NCI-H1417 treated with DMSO at 0.1 percent for 48 hours (cell line): Measurements from ENCODE around the gene NECTIN1.

Experiments used
- DNase-seq: peaks from one replicate; lab custom pipeline; 2025; lab: John Stamatoyannopoulos, UW

NECTIN1 gene

DNA sequence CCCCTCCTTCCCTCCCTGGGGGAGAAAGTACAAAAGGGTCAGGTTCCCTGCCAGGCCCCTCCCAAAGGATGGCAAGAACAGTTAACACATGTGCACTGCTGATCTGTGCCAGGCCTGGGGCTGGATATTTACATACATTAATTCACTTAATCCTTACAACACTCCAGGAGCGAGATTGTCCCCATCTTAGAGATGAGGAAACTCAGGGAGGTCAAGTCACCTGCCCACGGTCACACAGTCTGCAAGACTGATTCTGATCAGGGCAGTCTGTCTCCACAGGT, 36.5 kb downstream of the NECTIN1 start:
- no peak for DNase-seq

DNA sequence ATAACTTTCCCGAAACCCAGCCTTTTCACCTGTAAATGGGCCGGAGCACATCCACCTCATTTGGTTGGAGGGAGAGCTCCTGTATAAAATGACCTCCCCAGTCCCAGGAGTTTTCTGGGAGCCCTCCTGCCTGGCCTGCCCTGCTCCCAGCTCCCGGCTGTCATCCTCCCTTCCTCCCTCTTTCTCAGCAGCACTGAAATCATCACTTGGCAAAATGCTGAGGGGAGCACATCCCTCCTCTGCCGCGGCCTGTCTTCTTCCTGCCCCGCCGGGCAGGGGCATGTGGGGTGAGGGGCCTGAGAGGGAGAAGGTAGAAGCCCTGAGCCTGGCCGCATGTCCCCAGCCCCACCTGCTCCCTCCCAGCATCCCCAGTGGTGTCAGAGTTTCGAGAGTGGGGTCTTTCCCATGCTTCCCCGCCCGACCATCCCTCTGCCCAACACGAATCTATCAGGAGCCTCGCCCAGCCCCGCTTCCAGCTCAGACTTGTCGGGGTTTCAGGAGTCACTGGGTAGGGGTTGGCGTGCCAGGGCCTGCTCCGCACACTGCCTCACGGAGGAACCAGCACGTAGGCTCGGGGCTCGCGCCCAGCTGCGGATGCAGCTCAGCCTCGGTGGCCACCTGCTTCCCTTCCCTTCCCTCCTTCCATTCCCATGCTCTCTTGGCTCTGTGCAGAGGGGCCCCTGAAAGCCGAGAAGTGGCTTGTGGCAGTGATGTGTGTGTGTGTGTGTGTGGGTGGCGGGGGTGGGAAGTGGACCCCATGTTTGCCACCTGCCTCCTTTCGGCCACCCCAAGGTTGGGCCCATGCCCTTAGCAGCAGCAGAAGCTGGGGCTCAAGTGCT, 37.1 kb downstream of the NECTIN1 start:
- no peak for DNase-seq

- no peak for DNase-seq
These were observed 37.9 kb downstream of the NECTIN1 start for GRCh38 chr11:119691020-119691666.

GRCh38 chr11:119689302-119689701, 39.7 kb downstream of the NECTIN1 start:
- DNase-seq: no peak

- no peak for DNase-seq
These were observed 40.6 kb downstream of the NECTIN1 start for GRCh38 chr11:119688356-119688755.

DNA sequence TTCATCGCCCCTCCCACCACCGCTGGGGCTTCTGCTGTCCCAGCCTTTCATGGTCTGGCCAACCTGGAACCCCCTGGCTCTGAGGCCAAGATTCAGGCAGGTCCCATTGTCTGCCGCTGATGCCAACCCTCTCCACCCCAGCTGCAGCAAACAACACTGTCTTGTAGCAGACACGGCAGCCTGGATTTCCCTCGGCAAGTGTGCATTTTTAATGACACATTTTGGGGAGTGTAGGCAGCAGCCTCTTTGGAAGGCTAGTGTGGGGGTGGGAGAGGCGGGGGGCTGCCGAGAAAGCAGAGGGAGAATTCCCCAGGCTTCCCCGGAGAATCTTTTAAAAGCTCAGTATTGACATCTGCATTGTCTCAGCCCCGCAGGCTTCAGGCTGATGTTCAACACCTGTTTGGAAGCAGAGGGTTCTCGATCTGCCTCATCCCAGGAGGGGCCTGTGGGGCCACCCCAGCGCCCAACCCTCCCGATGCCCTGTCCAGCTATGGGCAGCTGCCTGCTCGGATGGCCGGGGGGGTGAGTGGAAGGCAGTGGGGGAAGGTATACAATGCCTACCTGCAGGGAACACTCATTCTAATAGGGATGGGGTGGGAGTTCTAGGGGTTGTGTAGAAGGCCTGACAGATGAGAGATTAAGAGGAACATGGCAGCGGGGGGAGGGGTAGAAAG, 41.5 kb downstream of the NECTIN1 start:
- no peak for DNase-seq

- no peak for DNase-seq
These were observed 42.7 kb downstream of the NECTIN1 start for GRCh38 chr11:119686177-119686882.

GRCh38 chr11:119685111-119685746, 43.8 kb downstream of the NECTIN1 start:
- DNase-seq: no peak

GRCh38 chr11:119684361-119685110, 44.5 kb downstream of the NECTIN1 start:
- no peak for DNase-seq

DNA sequence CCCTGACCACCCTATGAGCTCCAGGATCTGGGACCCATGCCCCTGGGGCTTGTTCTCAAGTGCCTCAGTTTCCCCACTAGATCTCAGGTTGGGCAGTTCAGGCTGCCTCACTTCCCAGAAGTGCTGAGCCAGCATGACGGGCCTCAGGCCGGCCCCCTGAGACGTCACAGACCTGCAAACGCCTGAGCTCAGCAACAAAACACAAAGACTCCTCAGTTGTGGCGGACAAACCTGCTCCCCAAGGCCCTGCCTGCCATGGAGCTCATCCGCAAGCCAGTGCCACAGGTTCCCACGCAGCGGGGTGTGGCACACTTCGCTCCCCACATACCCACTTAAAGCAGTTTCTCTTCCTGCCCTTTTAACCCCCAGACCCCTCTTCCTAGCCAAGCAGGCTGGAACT, 45.2 kb downstream of the NECTIN1 start:
- DNase-seq: no peak

GRCh38 chr11:119681361-119681910, 47.6 kb downstream of the NECTIN1 start:
- no peak for DNase-seq

- no peak for DNase-seq
These were observed 48.2 kb downstream of the NECTIN1 start for GRCh38 chr11:119680541-119681360.

DNA sequence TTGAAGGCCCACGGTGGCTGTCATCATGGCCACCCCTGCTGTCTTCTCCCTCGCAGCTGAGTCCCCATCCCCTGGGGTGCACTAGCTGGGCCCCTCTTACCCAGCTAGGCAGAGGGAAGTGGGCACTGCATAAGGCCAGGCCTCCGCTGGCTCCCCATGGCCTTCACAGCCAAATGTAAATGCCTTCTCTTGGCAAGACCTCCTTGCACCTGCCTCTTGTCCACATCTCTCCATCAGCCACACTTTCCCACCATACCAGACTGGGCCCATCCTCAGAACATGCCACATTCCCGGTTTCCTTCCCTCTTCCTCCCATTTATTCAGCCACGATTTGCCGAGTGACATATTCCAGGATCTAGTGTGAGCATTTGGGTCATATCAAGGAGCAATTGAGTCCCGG, 49.7 kb downstream of the NECTIN1 start:
- DNase-seq: no peak

DNA sequence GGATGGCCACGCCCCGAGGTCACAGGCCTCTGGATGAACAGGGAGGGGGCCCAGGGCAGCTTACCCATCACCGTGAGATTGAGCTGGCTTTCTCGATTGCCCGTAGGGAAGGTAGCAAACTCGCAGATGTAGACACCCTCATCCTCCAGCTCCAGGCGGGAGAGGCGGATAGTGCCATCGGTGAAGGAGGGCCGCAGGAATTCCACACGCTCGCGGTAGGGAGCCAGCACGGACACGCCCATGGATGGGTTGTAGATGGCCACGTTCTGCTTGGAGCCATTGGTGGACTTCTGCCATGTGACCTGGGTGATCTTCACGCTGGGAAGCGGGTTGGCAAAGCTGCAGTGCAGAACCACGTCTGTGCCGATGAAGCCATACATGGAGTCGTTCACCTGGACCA, 50.6 kb downstream of the NECTIN1 start:
- no peak for DNase-seq

DNA sequence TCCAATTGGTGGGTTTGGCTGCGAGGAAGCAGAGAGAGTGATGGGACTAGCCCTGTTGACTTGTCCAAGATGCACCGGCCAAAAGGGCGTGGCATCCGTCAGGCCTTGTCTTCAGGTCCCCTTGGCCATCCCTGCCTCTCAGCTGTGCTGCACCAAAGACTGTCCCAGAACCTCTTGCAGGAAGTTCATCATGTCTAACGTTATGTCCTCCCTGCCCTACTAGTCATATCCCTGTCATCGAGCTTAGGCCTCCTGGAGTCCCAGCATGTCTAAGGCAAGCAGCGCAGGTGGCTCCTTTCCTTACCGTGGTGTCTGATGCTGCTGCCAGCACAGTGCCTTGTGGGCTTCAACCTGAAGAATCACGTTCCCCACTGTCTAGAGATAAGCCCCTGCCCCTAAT, 51.2 kb downstream of the NECTIN1 start:
- DNase-seq: no peak

- no peak for DNase-seq
These were observed 52.5 kb downstream of the NECTIN1 start for GRCh38 chr11:119676461-119677020.

GRCh38 chr11:119673759-119674336, 55.2 kb downstream of the NECTIN1 start:
- no peak for DNase-seq

DNA sequence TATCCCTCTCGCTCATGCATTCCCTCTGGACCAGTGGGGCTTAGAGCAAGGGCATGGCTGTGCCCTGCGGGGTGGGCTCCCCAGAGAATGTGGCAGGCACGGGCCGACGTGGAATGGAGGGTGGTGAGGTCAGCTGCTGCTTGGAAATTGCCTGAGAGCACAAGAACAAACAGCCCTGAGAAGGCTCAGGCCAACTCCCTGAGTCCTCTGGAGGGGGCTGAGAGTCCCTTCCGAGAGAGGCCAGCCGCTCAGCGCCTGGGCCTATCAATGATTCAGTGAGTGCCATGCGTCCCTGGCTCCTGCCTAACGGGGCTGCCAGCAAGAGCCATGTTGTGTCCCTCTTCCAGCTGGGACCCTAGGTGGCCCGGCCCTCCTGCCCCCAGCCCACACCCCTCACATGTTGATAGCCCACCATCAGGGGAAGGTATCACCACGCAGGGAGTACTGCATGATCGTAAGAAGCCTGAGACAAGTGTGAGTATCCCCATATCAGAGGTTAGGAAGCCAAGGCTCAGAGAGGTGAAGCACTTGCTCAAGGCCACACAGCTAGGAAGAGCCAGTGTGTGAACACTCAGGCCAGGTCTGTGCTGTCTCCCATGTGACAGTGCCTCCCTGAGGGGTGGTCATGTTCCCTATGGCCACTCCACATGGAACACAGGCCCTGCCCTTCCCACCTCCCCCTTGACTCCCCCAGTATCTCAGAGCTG, 55.8 kb downstream of the NECTIN1 start:
- DNase-seq: no peak

DNA sequence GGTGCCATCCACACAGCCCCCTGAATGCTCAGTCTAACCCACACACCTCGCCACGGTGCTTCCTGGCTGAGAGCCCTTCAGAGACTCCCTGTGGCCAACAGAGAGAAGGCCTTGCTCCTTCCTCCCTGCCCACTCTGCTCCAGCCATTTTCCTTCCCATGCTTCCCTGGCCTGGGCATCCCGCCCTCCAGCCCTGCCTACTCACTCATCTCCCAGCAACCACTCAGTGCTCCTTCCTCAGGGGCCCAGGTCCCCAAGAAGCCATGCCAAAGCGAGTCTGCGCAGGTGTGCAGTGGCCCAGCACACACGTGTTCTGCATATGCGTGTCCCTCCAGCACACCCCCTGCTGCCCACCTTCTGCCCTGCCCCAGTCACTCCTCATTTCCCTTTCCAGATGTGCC, 56.4 kb downstream of the NECTIN1 start:
- DNase-seq: no peak
